Measurements from ENCODE around the gene CDKN1B. TPM values are rescaled to one million over a fixed set of nuclear protein-coding genes. Genes with fewer than 3 reads are reported as not detected.

Gene CDKN1B
- total and polyA plus RNA-seq, 2 experiments from 2014 or later = 9.3 to 27.9 TPM

- Mint-ChIP-seq H3K36me3 (ENCODE audit: low read depth) (no peaks in the 10 kb centered on the region), H3K9me3 (no peaks in the 10 kb centered on the region), H3K4me3 (no peak overlapping the region), H3K27ac (no peak overlapping the region), H3K27me3 (ENCODE audit: insufficient read depth, low read depth, poor library complexity) (peaks cover 4% of the 10 kb centered on the region), H3K4me1 (no peaks in the 10 kb centered on the region)
- Histone ChIP-seq H2AFZ (no peak overlapping the region; the same call in 1 of the 2 replicates), H3K36me3 (ENCODE audit: insufficient read depth) (no peaks in the 10 kb centered on the region), H3K4me1 (ENCODE audit: insufficient read depth) (peaks cover 4% of the 10 kb centered on the region; the same call in 1 of the 2 replicates), H3K4me3 (no peak overlapping the region), H3K79me2 (replicated peaks; ENCODE audit: insufficient read depth) (no peaks in the 10 kb centered on the region), H3K27me3 (ENCODE audit: insufficient read depth) (no peaks in the 10 kb centered on the region), H3K4me2 (no peak overlapping the region), H3K9me2 (ENCODE audit: insufficient read depth) (no peaks in the 10 kb centered on the region), H3F3A (replicated peaks; ENCODE audit: low read depth) (no peaks in the 10 kb centered on the region), H3K27ac (ENCODE audit: low read depth) (no peak overlapping the region), H4K20me1 (replicated peaks; ENCODE audit: insufficient read depth) (no peaks in the 10 kb centered on the region)
- TF ChIP-seq EZH2phosphoT487 (IDR thresholded peaks at IDR 0.05; ENCODE audit: unreplicated experiment) = no peak
- TF ChIP-seq CREB1 (CRISPR knock-in tag; IDR thresholded peaks at IDR 0.05; ENCODE audit: low read depth) = no peak
- TF ChIP-seq ETS1 (IDR thresholded peaks at IDR 0.05) = no peak
- no peak for TF ChIP-seq JUNB (IDR thresholded peaks at IDR 0.05; ENCODE audit: unreplicated experiment)
- no peak for TF ChIP-seq REST (IDR thresholded peaks at IDR 0.05; ENCODE audit: unreplicated experiment)
- TF ChIP-seq ZNF331 (CRISPR knock-in tag; IDR thresholded peaks at IDR 0.05; ENCODE audit: low read depth) = no peak
- no peak for TF ChIP-seq CTCF (conservative IDR thresholded peaks at IDR 0.05; ENCODE audit: low read depth in 2 of 2)
- TF ChIP-seq ZNF114 (CRISPR knock-in tag; IDR thresholded peaks at IDR 0.05) = no peak
- TF ChIP-seq STAT1 (IDR thresholded peaks at IDR 0.05; ENCODE audit: unreplicated experiment) = no peak
- TF ChIP-seq EZH2 (IDR thresholded peaks at IDR 0.05; ENCODE audit: low read depth, unreplicated experiment) = no peak
- no peak for TF ChIP-seq POLR2AphosphoS5 (IDR thresholded peaks at IDR 0.05; ENCODE audit: low read depth)
- TF ChIP-seq ZNF462 (CRISPR knock-in tag; IDR thresholded peaks at IDR 0.05) = no peak
- no peak for TF ChIP-seq NANOG (IDR thresholded peaks at IDR 0.05; ENCODE audit: borderline replicate concordance)
- ATAC-seq = no peak
- DNase-seq (ENCODE audit: low spot score) = no peak
Measured at GRCh38 chr12:12744546-12745305, 27.6 kb downstream of the CDKN1B start.

Measured in GM23338 (cell line).